Activated naive CD8-positive, alpha-beta T cell treated with anti-CD3 and anti-CD28 coated beads, Interleukin-2, amount 50 U/mL, for 24 hours (primary cell): ENCODE measurements around the gene TSPAN4.

Source experiments
- ATAC-seq: fragments of 150-1000 bp; cut with Tn5 transposase; one replicate; pipeline ENCODE4 v1.10.0; 2021
- DNase-seq: peaks from one replicate; pipeline ENCODE4 v3.0.0; 2021
- H3K27ac Mint-ChIP-seq: one replicate; pipeline ENCODE4 v1.8.0; 2021; ENCODE audit warnings: mild to moderate bottlenecking, mixed read lengths
- H3K27me3 Mint-ChIP-seq: one replicate; pipeline ENCODE4 v1.8.0; 2021; ENCODE audit warnings: mixed read lengths
- H3K36me3 Mint-ChIP-seq: one replicate; pipeline ENCODE4 v1.8.0; 2021; ENCODE audit warnings: low read depth, mixed read lengths
- H3K4me1 Mint-ChIP-seq: one replicate; pipeline ENCODE4 v1.8.0; 2021; ENCODE audit warnings: mixed read lengths
- H3K4me3 Mint-ChIP-seq: one replicate; pipeline ENCODE4 v1.8.0; 2021; ENCODE audit warnings: mild to moderate bottlenecking, moderate library complexity, mixed read lengths
- H3K9me3 Mint-ChIP-seq: one replicate; pipeline ENCODE4 v1.8.0; 2021; ENCODE audit warnings: mixed read lengths

TSPAN4 gene

DNA sequence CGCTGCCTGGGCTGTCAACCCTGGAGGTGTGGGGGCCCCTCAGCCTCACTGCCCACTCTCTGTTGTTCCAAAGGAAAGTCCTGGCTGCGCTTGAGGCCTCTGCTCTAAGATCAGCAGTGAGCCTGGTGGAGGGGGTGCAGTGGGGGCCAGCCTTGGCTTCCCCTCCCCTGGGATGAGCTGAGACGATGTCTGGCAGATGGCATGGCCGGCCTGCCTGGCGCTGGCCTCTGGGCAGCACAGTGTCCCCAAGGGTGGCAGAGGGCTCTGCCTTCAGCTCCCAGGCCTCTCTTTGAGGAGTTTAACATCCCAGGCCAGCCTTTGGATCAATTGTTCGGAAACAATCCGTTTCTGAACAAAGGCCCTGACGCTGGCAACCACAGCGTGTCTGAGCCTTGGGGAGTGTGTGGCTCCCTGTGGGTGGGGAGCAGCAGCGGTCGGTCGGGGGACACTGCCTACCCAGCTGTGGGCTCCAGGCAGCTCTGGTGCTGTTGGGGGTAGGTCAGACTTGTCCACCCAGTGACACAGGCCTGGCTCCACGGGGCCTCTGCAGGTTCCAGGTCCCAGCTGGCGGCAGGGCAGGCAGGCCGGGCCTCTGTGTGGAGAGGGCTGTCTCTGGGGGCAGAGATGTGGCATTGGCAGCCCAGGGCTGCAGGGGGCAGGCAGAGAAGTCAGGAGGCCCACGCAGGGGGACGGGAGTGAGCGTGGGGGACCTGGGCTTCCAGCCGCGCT is 12.1 kb downstream of the TSPAN4 start:
- no peak overlapping the region for H3K27ac Mint-ChIP-seq
- peaks cover 2% of the 10 kb centered on the region for H3K27me3 Mint-ChIP-seq
- no peaks in the 10 kb centered on the region for H3K4me1 Mint-ChIP-seq
- DNase-seq (no peak), ATAC-seq (no peak)
- no peaks in the 10 kb centered on the region for H3K9me3 Mint-ChIP-seq
- H3K36me3 Mint-ChIP-seq = no peaks in the 10 kb centered on the region
- no peak overlapping the region for H3K4me3 Mint-ChIP-seq

- Mint-ChIP-seq H3K27me3 (no peaks in the 10 kb centered on the region), H3K27ac (no peak overlapping the region), H3K9me3 (no peaks in the 10 kb centered on the region), H3K36me3 (no peaks in the 10 kb centered on the region), H3K4me3 (no peak overlapping the region), H3K4me1 (no peaks in the 10 kb centered on the region)
- ATAC-seq (no peak), DNase-seq (no peak)
Observed at GRCh38 chr11:855330-855674, 12.7 kb downstream of the TSPAN4 start.

DNA sequence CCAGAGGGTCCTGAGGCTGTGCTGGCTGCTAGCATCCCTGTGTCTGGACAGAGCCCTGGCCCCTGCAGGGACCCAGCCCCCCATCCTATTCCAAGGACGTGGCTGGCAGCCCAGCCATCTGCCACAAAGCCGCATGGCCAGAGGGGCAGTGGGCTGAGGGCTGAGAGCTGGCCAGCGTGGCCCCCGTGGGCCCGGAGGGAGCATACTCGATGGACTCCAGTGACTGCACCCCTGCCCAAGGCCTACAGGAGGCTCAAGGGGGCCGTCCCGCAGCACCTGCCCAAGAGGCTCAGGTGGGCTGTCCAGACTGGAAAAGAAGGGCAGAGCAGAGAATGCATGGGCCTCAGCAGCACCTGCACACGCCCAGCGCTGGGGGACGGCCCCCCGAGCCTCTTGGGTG is 13.1 kb downstream of the TSPAN4 start:
- Mint-ChIP-seq H3K27me3 (no peaks in the 10 kb centered on the region), H3K9me3 (no peaks in the 10 kb centered on the region), H3K27ac (no peak overlapping the region), H3K4me3 (no peak overlapping the region), H3K4me1 (no peaks in the 10 kb centered on the region), H3K36me3 (no peaks in the 10 kb centered on the region)
- ATAC-seq (no peak), DNase-seq (no peak)

DNA sequence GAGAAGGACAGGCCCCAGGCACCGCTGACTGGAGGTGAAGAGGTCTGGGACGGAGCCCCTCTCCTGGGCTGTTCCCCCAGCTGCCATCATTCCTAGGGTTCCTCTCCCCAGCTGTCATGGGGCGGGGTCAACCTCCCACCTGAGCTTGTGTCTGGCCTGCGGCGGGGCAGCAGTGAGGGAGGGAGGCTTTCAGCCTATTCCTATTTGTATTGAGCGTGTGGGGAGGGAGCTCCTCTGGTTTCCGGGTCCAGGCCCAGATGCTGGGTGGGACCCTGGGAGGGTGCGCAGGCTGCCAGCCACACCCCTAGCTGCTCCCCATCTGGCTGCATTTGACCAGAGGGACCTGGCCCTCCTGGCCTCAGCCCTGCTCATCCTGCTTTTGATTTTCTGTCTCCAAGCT is 13.7 kb downstream of the TSPAN4 start:
- H3K4me3 Mint-ChIP-seq = no peak overlapping the region
- no peaks in the 10 kb centered on the region for H3K4me1 Mint-ChIP-seq
- DNase-seq = no peak
- no peaks in the 10 kb centered on the region for H3K36me3 Mint-ChIP-seq
- no peak for ATAC-seq
- H3K9me3 Mint-ChIP-seq = no peaks in the 10 kb centered on the region
- no peak overlapping the region for H3K27ac Mint-ChIP-seq
- H3K27me3 Mint-ChIP-seq = no peaks in the 10 kb centered on the region

DNA sequence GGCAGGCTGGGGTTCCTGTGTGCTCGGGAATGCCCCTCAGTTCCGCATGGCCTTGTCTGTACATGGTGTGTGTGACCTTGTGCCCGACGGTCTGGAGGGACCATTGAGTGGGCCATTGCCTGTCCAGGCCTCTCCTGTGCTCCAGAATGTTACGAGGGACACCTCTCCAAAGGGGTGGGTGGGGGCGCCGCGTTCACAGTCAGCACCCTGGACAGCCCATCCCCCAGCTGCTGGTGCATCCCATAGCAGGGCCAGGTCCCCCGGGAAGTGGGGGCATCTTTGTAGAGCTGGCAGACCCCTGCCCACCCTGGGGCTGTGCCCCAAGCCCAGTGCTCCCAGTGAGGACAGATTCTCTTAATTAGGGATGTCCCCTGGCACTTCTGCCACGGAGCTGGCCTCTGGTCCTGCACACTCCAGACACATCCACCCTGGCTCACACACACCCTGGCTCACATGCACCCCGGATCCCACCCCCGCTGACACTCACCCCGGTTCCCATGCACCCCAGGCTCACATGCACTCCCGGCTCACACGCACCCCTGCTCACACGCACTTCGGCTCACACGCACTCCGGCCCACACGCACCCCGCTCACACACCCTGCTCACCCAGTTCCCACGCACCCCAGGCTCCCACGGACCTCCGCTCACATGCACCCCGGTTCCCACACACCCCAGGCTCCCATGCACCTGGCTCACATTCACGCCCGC is 15.6 kb downstream of the TSPAN4 start:
- no peak for ATAC-seq
- H3K27me3 Mint-ChIP-seq = no peaks in the 10 kb centered on the region
- no peak for DNase-seq
- no peaks in the 10 kb centered on the region for H3K36me3 Mint-ChIP-seq
- no peaks in the 10 kb centered on the region for H3K4me1 Mint-ChIP-seq
- no peak overlapping the region for H3K27ac Mint-ChIP-seq
- H3K9me3 Mint-ChIP-seq = no peaks in the 10 kb centered on the region
- no peak overlapping the region for H3K4me3 Mint-ChIP-seq

DNA sequence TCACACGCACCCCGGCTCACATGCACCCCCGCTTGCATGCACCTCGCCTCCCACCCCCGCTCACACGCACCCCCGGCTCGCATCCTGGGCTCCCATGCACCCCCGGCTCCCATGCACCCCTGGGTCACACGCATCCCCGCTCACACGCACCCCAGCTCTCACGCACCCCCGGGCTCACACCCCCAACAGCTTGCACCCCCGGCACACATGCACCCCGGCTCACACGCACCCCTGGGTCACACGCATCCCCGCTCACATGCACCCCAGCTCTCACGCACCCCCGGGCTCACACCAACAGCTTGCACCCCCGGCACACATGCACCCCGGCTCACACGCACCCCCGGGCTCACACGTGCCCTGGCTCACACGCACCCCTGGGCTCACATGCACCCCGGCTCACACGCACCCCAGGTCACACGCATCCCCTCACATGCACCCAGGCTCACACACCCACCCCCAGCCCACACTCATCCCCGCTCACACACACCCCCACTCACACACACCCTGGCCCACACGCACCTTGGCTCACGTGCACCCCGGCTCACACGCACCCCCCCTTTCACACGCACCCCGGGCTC is 16.2 kb downstream of the TSPAN4 start:
- no peaks in the 10 kb centered on the region for H3K27me3 Mint-ChIP-seq
- DNase-seq (no peak), ATAC-seq (no peak)
- H3K4me3 Mint-ChIP-seq = no peak overlapping the region
- no peaks in the 10 kb centered on the region for H3K4me1 Mint-ChIP-seq
- no peaks in the 10 kb centered on the region for H3K36me3 Mint-ChIP-seq
- no peak overlapping the region for H3K27ac Mint-ChIP-seq
- H3K9me3 Mint-ChIP-seq = no peaks in the 10 kb centered on the region

GRCh38 chr11:859394-860131 is 16.9 kb downstream of the TSPAN4 start:
- DNase-seq (no peak), ATAC-seq (no peak)
- no peak overlapping the region for H3K4me3 Mint-ChIP-seq
- H3K9me3 Mint-ChIP-seq = no peaks in the 10 kb centered on the region
- H3K4me1 Mint-ChIP-seq = no peaks in the 10 kb centered on the region
- no peak overlapping the region for H3K27ac Mint-ChIP-seq
- H3K27me3 Mint-ChIP-seq = no peaks in the 10 kb centered on the region
- H3K36me3 Mint-ChIP-seq = no peaks in the 10 kb centered on the region

DNA sequence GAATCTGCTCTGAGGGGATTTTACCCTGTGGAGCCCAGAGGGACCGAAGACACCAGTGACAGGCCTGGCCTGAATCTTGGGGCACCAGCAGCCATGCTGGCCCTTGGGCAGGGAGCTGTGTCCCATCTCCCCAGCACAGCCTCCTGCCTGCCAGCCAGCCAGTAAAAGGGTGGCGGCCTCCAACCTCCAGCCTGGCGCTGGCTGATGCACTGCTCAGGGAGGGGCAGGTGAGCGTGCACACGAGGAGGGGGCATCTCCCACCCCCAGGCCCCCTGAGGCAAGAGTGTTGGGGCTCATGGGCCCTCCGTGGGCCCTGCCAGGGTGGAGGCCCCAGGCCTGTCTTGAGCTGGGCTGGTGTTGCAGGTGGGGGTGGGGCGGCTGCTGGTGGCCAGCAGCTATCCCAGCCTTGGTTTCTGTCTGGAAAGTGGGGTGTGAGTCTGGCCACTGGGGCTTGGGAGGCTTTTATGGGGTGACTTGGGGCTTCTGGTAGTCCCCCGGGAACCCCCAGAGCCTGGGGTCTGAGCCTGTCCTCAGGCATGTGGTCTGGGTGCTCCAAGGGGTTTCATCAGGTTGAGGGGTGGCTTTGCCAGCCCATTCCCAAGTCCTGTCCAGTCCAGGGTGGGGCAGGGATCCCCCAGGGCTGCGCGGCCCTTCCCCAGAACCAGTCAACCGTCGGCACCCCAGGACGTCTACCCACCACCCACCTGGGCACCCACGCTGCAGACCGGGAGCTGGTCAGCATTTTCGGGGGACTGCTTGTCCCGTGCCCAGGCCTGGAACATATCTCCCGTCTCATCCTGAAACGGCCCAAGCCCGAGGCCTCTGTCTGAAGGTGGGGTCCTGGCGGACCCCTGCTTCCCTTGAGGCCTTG is 17.8 kb downstream of the TSPAN4 start:
- Mint-ChIP-seq H3K9me3 (no peaks in the 10 kb centered on the region), H3K4me1 (no peaks in the 10 kb centered on the region), H3K4me3 (no peak overlapping the region), H3K27me3 (no peaks in the 10 kb centered on the region), H3K36me3 (no peaks in the 10 kb centered on the region), H3K27ac (no peak overlapping the region)
- DNase-seq (no peak), ATAC-seq (no peak)

DNA sequence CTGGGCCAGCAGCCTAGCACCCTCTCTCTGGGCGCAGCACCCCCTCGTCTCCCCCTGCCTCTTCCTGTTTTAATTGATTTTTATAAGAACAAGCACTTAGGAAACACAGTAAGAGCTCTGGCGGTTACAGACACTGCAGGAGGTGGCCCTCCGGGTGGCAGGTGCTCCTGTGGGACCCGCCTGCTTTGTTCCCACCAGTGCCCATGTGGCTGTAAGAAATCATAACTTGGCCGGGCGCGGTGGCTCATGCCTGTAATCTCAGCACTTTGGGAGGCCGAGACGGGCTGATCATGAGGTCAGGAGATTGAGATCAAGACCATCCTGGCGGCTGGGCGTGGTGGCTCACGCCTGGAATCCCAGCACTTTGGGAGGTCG is 18.4 kb downstream of the TSPAN4 start:
- Mint-ChIP-seq H3K4me1 (no peaks in the 10 kb centered on the region), H3K4me3 (no peak overlapping the region), H3K9me3 (no peaks in the 10 kb centered on the region), H3K27me3 (no peaks in the 10 kb centered on the region), H3K36me3 (no peaks in the 10 kb centered on the region), H3K27ac (no peak overlapping the region)
- DNase-seq (no peak), ATAC-seq (no peak)

DNA sequence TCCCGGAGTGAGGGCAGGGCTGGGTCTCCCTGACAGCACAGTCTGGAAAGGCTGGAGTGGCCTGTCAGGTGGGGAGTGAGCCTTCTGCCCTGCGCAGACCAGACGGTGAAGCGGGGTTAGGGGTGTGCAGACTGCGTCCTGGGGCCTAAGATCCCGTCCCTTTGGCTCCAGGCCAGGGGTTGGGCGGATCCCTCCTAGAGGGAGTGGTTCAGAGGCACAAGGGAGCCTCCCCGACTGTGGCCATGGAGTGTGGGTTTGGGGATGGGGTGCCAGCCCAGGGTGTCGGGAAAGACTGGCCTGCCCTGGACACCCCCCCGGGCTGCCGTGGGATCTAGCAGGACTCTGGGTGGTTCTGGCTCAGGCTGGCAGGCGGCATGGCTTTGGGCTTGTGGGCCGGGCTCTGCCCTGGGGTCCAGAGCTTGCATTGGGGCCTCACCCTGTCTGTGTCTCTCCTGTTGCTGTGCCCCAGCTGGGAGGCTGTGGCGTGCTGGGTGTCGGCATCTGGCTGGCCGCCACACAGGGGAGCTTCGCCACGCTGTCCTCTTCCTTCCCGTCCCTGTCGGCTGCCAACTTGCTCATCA is 19.5 kb downstream of the TSPAN4 start:
- H3K27ac Mint-ChIP-seq = no peak overlapping the region
- ATAC-seq (no peak), DNase-seq (no peak)
- no peaks in the 10 kb centered on the region for H3K9me3 Mint-ChIP-seq
- H3K4me3 Mint-ChIP-seq = no peak overlapping the region
- H3K36me3 Mint-ChIP-seq = no peaks in the 10 kb centered on the region
- no peaks in the 10 kb centered on the region for H3K27me3 Mint-ChIP-seq
- H3K4me1 Mint-ChIP-seq = no peaks in the 10 kb centered on the region

DNA sequence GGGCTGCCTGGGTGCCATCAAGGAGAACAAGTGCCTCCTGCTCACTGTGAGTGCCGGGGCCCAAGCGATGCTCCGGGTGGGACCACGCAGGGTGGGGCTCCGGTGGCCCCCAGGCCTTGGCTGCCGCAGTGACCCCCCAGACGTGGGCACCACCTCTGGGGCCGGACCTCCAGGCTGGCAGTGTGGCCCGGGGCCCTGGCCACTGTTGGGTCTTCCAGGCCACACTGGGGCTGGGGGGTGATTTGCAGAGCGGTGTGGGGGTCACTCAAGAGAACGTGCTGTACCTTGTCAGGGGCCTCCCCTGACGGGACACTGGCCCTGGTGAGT is 20.0 kb downstream of the TSPAN4 start:
- Mint-ChIP-seq H3K4me3 (no peak overlapping the region), H3K4me1 (no peaks in the 10 kb centered on the region), H3K9me3 (no peaks in the 10 kb centered on the region), H3K27ac (no peak overlapping the region), H3K36me3 (no peaks in the 10 kb centered on the region), H3K27me3 (no peaks in the 10 kb centered on the region)
- DNase-seq (no peak), ATAC-seq (no peak)

DNA sequence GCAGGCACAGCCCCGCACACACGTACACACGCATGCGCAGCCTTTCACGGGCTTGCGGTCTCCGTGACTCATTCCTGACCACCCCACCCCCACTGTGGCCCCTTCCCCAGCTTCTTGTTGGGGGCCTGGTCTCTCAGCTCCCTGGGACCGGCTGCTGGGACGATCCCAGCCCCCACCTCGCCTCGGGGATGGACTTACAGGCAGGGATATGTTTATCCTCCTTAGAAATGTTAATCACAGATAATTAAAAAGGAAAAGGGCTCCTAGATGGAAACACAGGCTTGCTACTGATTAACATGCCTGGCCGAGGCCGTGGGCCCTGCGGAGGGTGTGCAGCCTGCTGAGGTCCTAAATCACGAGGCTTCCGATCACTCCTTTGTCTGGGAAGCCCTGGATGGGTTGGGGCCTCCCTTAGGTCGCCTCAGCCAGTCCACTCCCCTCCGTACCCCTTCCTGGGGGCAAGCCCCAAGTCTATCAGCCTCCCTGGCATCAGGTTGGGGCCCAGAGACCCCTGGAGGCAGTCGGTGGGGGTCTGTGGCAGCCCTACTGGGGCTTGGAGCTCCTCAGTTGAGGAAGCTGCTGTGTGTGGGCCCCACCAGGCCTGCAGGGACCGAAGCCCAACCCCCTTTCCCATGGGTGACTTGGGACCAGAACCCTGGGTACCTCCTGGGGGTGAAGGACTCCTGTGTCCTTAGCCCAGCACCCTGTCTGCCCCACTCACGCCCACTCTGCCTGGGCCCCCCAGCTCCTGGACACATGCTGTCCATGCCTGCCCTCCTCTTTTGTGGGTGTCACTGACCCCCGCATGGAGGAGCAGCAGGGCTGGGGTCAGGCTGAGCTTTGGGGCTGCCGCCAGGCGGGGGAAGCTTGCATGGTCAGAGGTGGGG is 20.6 kb downstream of the TSPAN4 start:
- no peak overlapping the region for H3K4me3 Mint-ChIP-seq
- ATAC-seq = no peak

More for the DNA sequence above, 20.6 kb downstream of the TSPAN4 start:
- no peak for DNase-seq
- no peaks in the 10 kb centered on the region for H3K4me1 Mint-ChIP-seq
- H3K9me3 Mint-ChIP-seq = no peaks in the 10 kb centered on the region
- H3K27me3 Mint-ChIP-seq = no peaks in the 10 kb centered on the region
- H3K36me3 Mint-ChIP-seq = no peaks in the 10 kb centered on the region
- no peak overlapping the region for H3K27ac Mint-ChIP-seq
